ENCODE measurements around the gene RNF144A.

The RNF144A gene

GRCh38 chr2:7025082-7025481 is 107.9 kb downstream of the RNF144A start:
- no peak for DNase-seq

GRCh38 chr2:7026742-7027141 is 109.5 kb downstream of the RNF144A start:
- no peak for DNase-seq

GRCh38 chr2:7027411-7027810 is 110.2 kb downstream of the RNF144A start:
- DNase-seq: no peak

DNA sequence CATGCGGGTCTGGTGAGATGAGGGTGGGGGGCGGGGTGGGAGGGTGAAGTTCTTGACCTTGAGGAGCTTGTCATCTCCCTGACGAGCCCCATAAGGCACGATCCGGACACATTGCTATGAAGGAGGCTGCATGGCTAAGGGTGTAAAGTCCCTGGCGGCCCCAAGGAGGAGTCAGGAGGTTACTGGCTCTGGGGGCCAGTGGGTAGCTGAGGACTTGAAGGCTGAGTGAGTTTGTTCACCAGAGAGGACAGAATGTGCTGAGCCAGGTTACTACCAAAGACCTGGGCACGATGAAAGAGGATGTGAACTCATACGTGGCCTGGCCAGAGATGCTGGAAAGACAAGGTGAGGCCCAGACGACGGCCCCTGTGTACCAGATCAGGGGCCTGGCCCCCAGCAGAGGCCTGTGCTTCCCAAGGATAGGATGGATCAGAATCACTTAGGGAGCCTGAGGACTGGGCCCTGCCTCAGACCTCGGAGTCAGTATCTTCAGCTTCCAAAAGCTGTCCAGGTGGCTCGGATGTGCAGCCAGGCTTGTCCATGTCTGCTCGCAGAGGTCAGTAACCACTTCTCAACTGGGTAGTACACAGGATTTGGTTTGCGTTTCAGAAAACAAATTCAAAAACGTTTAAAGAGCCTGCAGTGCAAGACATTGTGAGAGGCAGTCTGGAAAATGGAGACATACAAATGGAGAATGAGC is 110.9 kb downstream of the RNF144A start:
- no peak for DNase-seq

DNA sequence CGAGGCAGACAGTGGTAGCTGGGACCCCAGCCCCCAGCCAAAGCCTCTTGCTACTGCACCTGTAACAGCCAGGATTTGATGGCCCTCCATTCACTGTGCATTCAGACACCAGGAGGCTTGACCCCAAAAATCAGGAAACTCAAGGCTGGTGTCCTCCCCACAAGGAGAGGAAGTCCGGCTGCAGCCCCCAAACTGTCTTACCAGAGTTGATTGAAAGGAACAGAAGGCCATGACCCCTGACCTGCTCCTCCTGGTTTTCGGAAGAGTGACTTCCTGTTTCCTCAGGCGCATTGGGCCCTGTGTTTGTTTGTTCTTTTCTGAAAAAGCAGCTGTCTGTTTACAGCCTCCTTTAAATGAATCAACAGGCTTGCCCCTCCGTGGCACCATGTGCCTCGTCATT is 111.6 kb downstream of the RNF144A start:
- no peak for DNase-seq

GRCh38 chr2:7029291-7030059 is 112.3 kb downstream of the RNF144A start:
- DNase-seq: no peak

DNA sequence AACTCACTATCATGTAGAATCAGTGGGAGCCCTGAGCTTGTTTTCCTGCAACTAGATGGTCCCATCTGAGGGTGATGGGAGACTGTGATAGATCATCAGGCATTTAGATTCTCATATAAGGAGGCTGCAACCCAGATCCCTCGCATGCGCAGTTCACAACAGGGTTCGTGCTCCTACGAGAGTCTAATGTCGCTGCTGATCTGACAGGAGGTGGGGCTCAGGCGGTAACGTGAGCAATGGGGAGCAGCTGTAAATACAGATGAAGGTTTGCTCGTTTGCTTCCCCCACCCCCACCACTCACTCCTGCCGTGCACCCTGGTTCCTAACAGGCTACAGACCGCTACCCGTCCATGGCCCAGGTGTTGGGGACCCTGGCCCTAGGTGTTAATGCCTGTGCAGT is 113.6 kb downstream of the RNF144A start:
- no peak for DNase-seq

- DNase-seq: peak; percentile 9 to 58
Observed at GRCh38 chr2:7031547-7032245, 114.5 kb downstream of the RNF144A start.

GRCh38 chr2:7032371-7032770 is 115.2 kb downstream of the RNF144A start:
- no peak for DNase-seq

DNA sequence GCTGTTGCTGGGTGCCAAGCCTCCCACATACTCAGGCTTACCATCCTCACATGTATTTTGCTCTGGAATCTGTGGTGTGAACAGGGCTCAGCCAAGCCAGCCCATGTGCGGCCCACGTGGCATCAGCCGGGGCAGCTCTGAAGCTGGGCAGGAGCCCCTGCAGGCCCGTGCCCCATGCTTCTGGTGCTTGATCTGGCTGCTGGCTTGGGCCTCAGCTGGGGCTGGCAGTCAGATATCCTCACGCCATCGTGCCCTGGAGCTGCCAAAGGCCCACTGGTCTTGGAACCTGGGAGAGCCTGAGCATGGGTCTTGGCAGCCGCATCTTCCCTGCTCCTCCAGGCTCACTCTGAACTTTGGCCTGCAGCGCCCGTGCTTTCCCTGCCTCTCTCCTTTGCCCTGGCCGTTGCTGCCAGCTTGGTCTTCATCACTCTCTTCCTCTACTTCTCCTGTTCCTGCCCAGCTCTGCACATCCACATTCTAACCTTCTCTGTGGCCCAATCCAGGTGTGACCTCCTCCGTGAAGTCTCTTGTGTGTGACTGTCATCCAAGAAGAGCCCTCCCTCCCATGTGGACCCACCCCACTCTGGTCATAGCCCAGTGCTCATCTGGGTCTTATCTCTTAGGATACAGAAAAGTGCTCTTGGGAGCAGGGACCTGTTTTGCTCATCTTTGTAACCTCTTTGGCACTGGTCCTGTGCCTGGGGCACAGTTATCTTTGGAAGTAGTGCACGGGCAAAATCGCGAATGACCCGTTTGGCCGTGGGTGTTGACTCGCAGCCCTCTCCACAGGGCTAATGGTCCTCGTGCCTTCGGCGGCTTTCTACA is 116.1 kb downstream of the RNF144A start:
- no peak for DNase-seq

- no peak for DNase-seq
Observed at GRCh38 chr2:7034303-7034702, 117.1 kb downstream of the RNF144A start.

- DNase-seq: no peak
Observed at GRCh38 chr2:7035884-7036283, 118.7 kb downstream of the RNF144A start.

DNA sequence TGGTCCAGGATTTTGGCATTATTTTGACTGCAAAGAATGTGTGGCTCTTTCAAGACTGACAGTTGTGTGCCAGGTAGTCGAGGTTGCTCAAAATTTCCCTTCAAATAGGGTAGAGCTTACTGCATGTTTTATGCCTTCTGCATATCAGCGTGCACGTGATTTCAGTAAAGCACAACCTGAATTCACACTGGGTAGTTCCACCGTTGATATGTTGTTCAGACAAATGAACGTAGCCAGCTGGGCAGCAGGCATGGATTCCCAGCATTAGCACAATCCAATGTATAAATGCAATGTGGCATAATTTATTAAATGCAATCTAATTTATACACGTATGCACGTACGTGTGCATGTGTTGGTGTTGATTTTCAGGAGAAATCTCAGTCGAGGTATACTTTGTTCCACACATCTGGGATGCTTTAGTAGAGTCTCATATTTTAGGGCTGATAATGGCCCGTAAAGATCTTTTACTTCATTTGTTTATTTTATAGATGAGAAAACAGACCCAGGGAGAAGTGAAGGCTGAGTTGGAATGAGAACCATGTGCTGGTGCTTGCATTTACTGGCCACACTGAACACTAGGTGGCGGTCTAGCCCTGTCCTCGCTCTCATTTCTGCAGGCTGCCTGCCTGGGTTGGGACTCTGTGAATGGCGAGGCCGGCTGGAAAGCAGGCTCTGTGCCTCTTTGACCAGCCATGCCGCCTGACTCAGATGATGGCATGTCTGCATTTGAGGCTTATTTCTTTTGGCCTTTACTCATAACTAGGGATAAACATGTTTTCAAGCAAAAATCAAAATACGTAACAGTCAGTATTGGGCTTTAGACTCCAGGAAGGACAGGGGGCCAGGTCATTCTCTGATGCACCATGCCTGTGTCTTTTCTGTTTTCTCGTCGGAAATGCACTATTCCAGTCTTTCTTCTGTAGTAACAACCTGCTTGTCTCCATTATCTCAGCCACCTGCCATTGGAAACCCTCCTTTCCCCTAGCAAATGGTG is 120.4 kb downstream of the RNF144A start:
- DNase-seq: peak in 1 of 2 experiments; percentile 65

DNA sequence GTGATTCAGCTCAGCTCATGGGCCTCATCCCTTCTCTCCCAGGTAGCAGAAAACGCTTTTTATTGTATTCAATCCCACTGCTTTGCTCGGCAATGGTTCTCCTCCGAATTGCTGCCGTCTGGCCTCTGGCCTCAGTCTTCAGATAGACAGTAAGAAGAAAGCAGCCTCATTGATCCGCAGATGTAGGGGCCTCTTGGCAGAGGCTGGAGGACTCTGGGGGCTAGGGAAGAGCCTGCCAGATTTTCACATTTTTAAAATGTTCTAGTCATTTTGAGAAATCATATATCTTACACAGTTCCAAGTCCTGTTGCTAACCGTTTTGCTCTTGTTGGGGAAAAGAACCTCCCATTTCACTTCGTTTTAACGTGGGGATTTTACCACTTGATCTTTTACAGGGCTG is 123.3 kb downstream of the RNF144A start:
- DNase-seq: no peak

DNA sequence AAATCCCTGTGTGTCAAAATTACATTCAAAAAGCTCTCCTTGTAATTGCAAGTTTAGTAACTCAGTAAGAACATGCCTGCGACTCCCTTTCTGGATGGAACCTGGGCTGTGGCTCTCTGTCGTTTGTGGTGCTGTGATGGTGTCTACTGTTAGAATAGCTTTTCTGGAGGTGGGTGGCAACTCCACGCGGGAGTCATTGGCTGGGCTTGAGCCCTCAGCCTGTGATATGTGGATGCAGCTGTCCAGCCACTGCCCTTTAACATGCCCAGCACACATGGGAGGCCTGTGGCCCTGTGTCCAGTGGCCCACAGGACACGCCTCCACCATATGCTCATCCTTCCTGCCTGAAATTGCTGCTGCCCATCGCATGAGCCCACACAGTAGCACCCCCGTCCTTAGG is 124.2 kb downstream of the RNF144A start:
- no peak for DNase-seq

- no peak for DNase-seq
Observed at GRCh38 chr2:7043690-7044089, 126.5 kb downstream of the RNF144A start.

DNA sequence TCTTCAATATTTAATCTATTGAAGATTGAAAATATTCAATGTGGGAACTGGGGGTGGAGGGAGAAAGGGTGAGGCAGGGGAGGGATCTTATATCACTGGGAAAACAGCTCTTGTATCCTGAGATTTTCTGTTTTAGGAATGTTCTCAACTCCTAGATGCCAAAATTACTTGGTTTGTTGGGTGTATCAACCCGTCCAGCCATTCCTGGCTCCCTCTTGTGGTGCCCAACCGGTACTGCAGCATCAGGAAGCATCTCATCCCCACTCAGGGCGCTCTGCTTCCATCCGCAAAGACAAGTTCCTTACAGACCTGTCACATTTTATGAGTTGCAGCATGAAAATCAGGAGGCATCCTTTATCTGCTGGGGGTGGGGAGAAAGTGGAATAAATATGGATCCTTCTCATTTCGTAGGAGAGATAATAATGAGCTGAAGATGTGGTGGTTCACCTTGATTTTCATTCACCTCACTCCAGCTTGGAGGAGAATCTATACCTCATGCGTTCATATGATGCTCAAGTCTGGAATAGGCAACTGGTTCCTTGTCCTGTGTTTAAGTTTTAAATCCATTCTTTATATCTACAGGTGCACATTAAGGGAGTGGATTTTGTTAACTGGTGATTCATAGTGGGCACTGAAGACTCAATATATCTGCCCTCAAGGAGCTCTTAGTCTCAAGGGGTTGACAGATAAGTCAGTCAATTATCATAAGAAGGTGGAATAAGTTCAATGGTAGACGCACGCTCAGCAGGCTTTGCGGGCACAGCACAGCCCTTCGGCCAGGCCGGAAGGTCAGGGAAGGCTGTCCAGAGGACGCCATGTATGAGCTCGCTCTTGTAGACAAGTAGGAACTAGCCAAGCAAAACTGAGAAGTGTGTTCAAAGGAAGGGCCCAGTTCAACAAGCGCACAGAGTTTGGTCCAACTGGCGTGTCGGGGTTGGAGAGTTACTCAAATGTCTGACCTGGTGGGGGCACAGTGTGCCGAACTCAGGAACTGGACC is 127.3 kb downstream of the RNF144A start:
- peak; percentile 32 to 65 for DNase-seq

DNA sequence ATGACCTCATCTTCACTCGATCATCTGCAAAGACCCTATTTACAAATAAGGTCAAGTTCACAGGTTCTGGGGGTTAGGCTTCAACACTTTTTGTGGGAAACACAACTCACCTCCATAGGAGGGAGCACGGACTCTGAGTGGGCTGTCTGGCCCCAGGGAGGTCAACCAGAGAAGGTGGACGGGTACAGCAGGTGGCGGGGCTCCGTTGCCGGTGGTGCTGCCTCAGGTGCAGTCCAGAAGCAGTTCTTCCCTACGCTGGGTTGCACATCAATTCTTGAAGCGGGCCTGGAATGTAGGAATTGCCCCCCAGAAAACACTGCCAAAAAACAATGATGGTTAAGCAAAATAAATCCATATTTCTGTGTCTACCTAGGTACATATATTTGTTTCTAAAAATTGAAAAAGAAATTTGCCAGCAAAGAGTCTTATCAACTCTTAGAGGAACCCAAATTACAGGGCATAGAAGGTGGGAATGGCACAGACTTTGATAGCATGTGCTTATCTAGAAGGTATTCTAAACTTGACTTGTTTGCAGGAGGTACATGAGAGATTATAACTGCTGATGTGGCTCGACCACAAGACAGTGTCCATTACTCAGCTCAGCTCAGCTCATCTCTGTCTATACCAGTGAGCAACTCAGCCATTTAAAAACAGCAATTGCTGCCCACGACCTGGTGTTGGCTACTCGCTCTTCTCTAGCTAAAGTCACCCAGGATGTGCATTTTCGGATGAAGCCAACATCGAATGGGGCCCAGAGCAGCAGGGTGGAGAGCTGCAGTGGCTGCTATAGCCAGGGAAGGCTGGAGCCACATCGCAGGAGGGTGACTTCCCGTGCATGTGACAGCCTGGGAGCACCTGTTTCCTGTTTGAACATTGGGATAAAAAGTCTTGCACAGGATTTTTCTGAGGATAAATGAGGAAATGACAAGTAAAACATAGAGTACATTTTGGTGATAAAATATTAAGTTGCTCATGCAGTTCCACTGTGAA is 128.7 kb downstream of the RNF144A start:
- DNase-seq: no peak

DNA sequence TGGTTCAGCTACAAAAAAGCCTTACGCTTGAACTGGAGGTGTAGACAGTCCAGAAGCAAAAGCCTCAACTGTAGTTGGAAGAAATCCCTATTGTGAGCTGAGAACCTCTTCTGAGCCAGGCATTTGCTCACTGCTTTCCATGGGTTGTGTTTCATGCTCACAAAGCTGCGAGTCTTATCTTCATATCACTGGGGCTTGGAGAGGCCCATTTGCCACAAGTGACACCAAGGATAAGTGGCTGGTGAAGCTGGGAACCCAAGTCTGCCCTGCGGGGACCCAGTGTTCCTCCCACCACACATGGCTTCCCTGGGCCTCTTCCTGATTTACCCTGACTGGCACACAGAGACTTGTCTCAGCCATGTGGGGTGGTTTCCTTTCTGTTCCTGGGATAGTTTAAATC is 130.4 kb downstream of the RNF144A start:
- DNase-seq: no peak

Data from NCI-H446 (cell line).